LNCaP clone FGC (cell line): Measurements from ENCODE around the gene SND1.

Experiments used
- DNase-seq: peaks from one replicate; pipeline ENCODE4 v3.0.0-alpha.2; 2011; ENCODE audit warnings: low read depth
- H3K4me3 ChIP-seq: 2 replicates; pipeline ENCODE4 v1.5.1; 2011; ENCODE audit warnings: mild to moderate bottlenecking, low read depth, low read length, control low read depth
- TF ChIP-seq, protein P1 (sequence below): IDR thresholded peaks from 2 replicates; pipeline ENCODE4 v1.5.1; 2012; ENCODE audit warnings: mild to moderate bottlenecking; ENCODE audit not compliant: control insufficient read depth, insufficient read depth; ENCODE audit errors: extremely low read depth

Gene SND1

DNA sequence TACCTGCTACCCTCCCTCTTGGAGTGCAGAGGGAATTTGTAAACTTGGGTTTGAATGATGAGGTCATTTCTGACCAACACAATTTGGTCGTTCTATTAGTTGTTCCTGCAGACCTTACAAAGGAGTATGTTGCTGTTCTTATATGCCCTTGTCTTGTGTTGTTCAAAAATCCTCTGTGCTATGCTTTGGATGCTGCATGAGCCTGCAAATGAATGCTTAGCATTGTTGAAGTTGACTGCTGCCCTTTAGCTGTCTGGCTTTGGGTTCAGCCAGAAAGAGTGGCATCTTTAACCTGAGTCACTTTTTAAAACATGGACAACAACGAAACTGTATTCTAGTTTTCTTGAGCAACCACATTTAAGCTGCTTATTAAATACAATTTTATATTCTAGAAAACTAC is 80.3 kb downstream of the SND1 start:
- TF ChIP-seq, protein P1, sequence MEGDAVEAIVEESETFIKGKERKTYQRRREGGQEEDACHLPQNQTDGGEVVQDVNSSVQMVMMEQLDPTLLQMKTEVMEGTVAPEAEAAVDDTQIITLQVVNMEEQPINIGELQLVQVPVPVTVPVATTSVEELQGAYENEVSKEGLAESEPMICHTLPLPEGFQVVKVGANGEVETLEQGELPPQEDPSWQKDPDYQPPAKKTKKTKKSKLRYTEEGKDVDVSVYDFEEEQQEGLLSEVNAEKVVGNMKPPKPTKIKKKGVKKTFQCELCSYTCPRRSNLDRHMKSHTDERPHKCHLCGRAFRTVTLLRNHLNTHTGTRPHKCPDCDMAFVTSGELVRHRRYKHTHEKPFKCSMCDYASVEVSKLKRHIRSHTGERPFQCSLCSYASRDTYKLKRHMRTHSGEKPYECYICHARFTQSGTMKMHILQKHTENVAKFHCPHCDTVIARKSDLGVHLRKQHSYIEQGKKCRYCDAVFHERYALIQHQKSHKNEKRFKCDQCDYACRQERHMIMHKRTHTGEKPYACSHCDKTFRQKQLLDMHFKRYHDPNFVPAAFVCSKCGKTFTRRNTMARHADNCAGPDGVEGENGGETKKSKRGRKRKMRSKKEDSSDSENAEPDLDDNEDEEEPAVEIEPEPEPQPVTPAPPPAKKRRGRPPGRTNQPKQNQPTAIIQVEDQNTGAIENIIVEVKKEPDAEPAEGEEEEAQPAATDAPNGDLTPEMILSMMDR = no peak
- H3K4me3 ChIP-seq = no peak overlapping the region
- DNase-seq = no peak

- TF ChIP-seq, protein P1 = no peak
- no peak overlapping the region for H3K4me3 ChIP-seq
- DNase-seq = no peak
These were observed 82.0 kb downstream of the SND1 start for GRCh38 chr7:127733986-127734385.

GRCh38 chr7:127736511-127736910 is 84.5 kb downstream of the SND1 start:
- no peak overlapping the region for H3K4me3 ChIP-seq
- no peak for DNase-seq
- TF ChIP-seq, protein P1 = no peak

GRCh38 chr7:127738859-127739258 is 86.9 kb downstream of the SND1 start:
- DNase-seq = no peak
- TF ChIP-seq, protein P1 = no peak
- no peak overlapping the region for H3K4me3 ChIP-seq

GRCh38 chr7:127741764-127742375 is 89.9 kb downstream of the SND1 start:
- TF ChIP-seq, protein P1 = no peak
- H3K4me3 ChIP-seq = no peak overlapping the region
- DNase-seq = no peak

DNA sequence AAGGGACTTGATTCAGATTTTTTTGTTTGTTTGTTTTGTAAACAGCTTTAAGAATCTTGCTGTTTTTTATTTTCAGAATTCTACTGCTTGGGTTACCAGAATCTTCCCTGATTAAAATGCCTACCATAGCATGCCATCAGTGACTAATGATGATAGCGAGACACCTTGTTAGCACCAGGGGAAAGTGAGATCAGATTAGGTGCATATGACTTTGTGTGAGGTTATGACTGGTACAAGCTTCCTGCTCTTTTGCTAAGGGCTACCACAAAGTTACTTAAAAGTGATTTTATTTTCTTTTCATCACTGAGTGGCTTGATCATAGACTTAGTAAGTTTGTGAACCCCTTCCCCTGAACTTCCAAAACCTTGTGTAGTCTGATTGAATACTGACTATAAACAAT is 93.5 kb downstream of the SND1 start:
- TF ChIP-seq, protein P1 = no peak
- no peak overlapping the region for H3K4me3 ChIP-seq
- DNase-seq = no peak

DNA sequence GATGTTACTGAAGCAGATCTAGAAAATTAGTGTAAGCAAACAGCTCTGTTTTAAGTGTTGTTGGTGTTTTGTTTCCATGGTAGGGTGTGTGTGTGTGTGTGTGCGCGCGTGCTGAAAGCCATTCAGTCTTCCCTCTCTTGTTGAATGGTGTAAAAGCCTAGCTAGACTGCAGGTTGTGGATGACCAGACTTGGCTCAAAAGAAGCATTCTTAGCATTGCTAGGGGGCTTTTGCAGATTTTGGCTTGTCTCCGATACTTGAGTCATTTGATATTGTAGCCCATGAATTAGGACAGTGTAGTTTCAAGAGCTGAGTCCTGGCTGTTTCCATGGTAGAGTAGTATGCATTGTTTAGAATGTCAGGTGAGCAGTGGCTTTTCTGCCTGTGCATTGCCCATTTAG is 99.1 kb downstream of the SND1 start:
- H3K4me3 ChIP-seq = no peak overlapping the region
- DNase-seq = no peak
- TF ChIP-seq, protein P1 = no peak
